Measurements from ENCODE around the gene PDP2.
A peak's percentile ranks its signal among the peaks of the same experiment; 100 is the strongest.
"Not testable (repeated sequence)": the region's sequence is repeated elsewhere in the genome, so short reads cannot be mapped to it uniquely, and the experiment has no call there.

Gene PDP2

GRCh38 chr16:66853261-66854139, 26.8 kb upstream of the PDP2 start:
- DNase-seq: no peak

- no peak for DNase-seq
Observed at GRCh38 chr16:66856184-66856730, 24.1 kb upstream of the PDP2 start.

- DNase-seq: no peak
Observed at GRCh38 chr16:66856801-66857200, 23.5 kb upstream of the PDP2 start.

- no peak for DNase-seq
Observed at GRCh38 chr16:66857437-66857836, 22.9 kb upstream of the PDP2 start.

- DNase-seq: no peak
Observed at GRCh38 chr16:66858740-66859396, 21.4 kb upstream of the PDP2 start.

- DNase-seq: no peak
Observed at GRCh38 chr16:66859397-66860068, 20.8 kb upstream of the PDP2 start.

- DNase-seq: no peak
Observed at GRCh38 chr16:66862023-66862520, 18.2 kb upstream of the PDP2 start.

GRCh38 chr16:66863707-66864106, 16.6 kb upstream of the PDP2 start:
- DNase-seq: no peak

GRCh38 chr16:66869424-66869823, 10.9 kb upstream of the PDP2 start:
- no peak for DNase-seq

GRCh38 chr16:66871363-66871762, 9.0 kb upstream of the PDP2 start:
- not testable (repeated sequence) for DNase-seq

GRCh38 chr16:66871840-66872239, 8.5 kb upstream of the PDP2 start:
- DNase-seq: no peak

- no peak for DNase-seq
Observed at GRCh38 chr16:66872559-66872942, 7.8 kb upstream of the PDP2 start.

- DNase-seq: peak; percentile 71 to 99 (median 75)
Observed at GRCh38 chr16:66872943-66873684, 7.2 kb upstream of the PDP2 start.

GRCh38 chr16:66873685-66874055, 6.6 kb upstream of the PDP2 start:
- no peak for DNase-seq

- peak in 1 of 5 donors; percentile 65 for DNase-seq
Observed at GRCh38 chr16:66874079-66874775, 6.1 kb upstream of the PDP2 start.

- DNase-seq: peak in 1 of 5 donors; percentile 51
Observed at GRCh38 chr16:66878067-66878466, 2.2 kb upstream of the PDP2 start.

- DNase-seq: peak in 1 of 5 donors; percentile 33
Observed at GRCh38 chr16:66881014-66881417, 701 bp downstream of the PDP2 start.

GRCh38 chr16:66881560-66881959, 1.2 kb downstream of the PDP2 start:
- no peak for DNase-seq

- DNase-seq: no peak
Observed at GRCh38 chr16:66881964-66882508, 1.7 kb downstream of the PDP2 start.

GRCh38 chr16:66882702-66883101, 2.4 kb downstream of the PDP2 start:
- no peak for DNase-seq

GRCh38 chr16:66885491-66885890, 5.2 kb downstream of the PDP2 start:
- no peak for DNase-seq

Data from T-helper 1 cell (primary cell).